ENCODE results near the gene CD200R1L. TPM values are rescaled to one million over a fixed set of nuclear protein-coding genes. Genes with fewer than 3 reads are reported as not detected.
A peak's percentile ranks its signal among the peaks of the same experiment; 100 is the strongest.

The CD200R1L gene
- total and polyA plus RNA-seq, 2 of the 4 experiments (the other 2 are of a cell fraction) = not detected

GRCh38 chr3:112777811-112778210 lies 68.9 kb downstream of the CD200R1L start:
- H4K91ac ChIP-seq (ENCODE audit: insufficient read depth, low read depth, low read length) = peak overlapping the region; percentile 84
- H3K14ac ChIP-seq (replicated peaks; ENCODE audit: low read depth, low read length) = peak overlapping the region; percentile 90
- no peaks in the 10 kb centered on the region for H4K20me1 ChIP-seq (ENCODE audit: insufficient read depth, low read length)
- CTCF ChIA-PET = interaction anchor here (0.6 kb wide), 1 partner anchor 1189 kb away, joined by 12 read pairs; no protein-coding TSS in a partner anchor
- no peak overlapping the region for H3K4me2 ChIP-seq (ENCODE audit: low read depth, low read length)
- H3K9me3 ChIP-seq (ENCODE audit: control insufficient read depth, insufficient read depth, low read length) = no peaks in the 10 kb centered on the region
- in situ Hi-C loops (cut with MboI; ENCODE audit: low sequenced_read_pairs) = no loop called here
- TF ChIP-seq MAFK (IDR thresholded peaks at IDR 0.05; ENCODE audit: low read depth, low read length) = no peak
- TF ChIP-seq SMC3 (IDR thresholded peaks at IDR 0.05; ENCODE audit: low read depth, low read length) = no peak
- TF ChIP-seq CTCF (conservative IDR thresholded peaks at IDR 0.05; ENCODE audit: low read depth, low read length) = no peak
- TF ChIP-seq POLR2A (IDR thresholded peaks at IDR 0.05; ENCODE audit: low read depth, low read length) = no peak
- TF ChIP-seq RCOR1 (IDR thresholded peaks at IDR 0.05; ENCODE audit: insufficient replicate concordance, low read length) = no peak
- no peak for TF ChIP-seq FOS (IDR thresholded peaks at IDR 0.05; ENCODE audit: low read depth, low read length)
- TF ChIP-seq MAZ (IDR thresholded peaks at IDR 0.05; ENCODE audit: borderline replicate concordance, low read depth, low read length) = no peak
- no peak for TF ChIP-seq MXI1 (IDR thresholded peaks at IDR 0.05; ENCODE audit: borderline replicate concordance, low read depth, low read length)
- TF ChIP-seq BHLHE40 (IDR thresholded peaks at IDR 0.05; ENCODE audit: low read depth, low read length) = no peak
- no peak for TF ChIP-seq USF2 (IDR thresholded peaks at IDR 0.05; ENCODE audit: low read depth, low read length)
- no peak for TF ChIP-seq NFE2L2 (IDR thresholded peaks at IDR 0.05; ENCODE audit: low read depth, low read length)
- TF ChIP-seq CHD1 (IDR thresholded peaks at IDR 0.05; ENCODE audit: low read depth, low read length) = no peak
- no peak for TF ChIP-seq CEBPB (IDR thresholded peaks at IDR 0.05; ENCODE audit: low read depth, low read length)
- TF ChIP-seq RFX5 (IDR thresholded peaks at IDR 0.05; ENCODE audit: low read depth, low read length) = no peak
- no peak for TF ChIP-seq RAD21 (IDR thresholded peaks at IDR 0.05; ENCODE audit: low read length)
- TF ChIP-seq ELK1 (IDR thresholded peaks at IDR 0.05; ENCODE audit: borderline replicate concordance, low read depth, low read length) = no peak
- H2AK9ac ChIP-seq (replicated peaks; ENCODE audit: low read depth, low read length, poor library complexity) = peak overlapping the region; percentile 80
- peak overlapping the region; percentile 94 for H2BK120ac ChIP-seq (ENCODE audit: low read depth, low read length)
- intact Hi-C loops (cut with micrococcal nuclease) = no loop called here
- peak overlapping the region; percentile 71 for H3K23ac ChIP-seq (ENCODE audit: low read depth, low read length)
- peak overlapping the region; percentile 98 for H2BK5ac ChIP-seq (ENCODE audit: low read depth, low read length, poor library complexity, severe bottlenecking)
- peak overlapping the region; percentile 54 for H2AFZ ChIP-seq (replicated peaks; ENCODE audit: low read length, poor library complexity)
- no peaks in the 10 kb centered on the region for H3K36me3 ChIP-seq (ENCODE audit: control insufficient read depth, insufficient read depth, low read length)
- dilution Hi-C loops (cut with HindIII; ENCODE audit: low sequenced_read_pairs, unreplicated experiment) = no loop called here
- ATAC-seq (ENCODE audit: low read depth) (no peak), DNase-seq (no peak)
- H3K27ac ChIP-seq (ENCODE audit: insufficient read depth, low read length) = peak overlapping the region; percentile 98
- H3K79me1 ChIP-seq (ENCODE audit: low read depth in 1 of 2, low read length in 2 of 2) = no peaks in the 10 kb centered on the region
- peak overlapping the region; percentile 100 for H3K18ac ChIP-seq (ENCODE audit: low read depth, low read length)
- BruUV-seq (replicated peaks) = no TSS peak
- POLR2A ChIA-PET (ENCODE audit: unreplicated experiment) = no interaction called here
- H3K27me3 ChIP-seq (ENCODE audit: control insufficient read depth, insufficient read depth, low read length) = no peaks in the 10 kb centered on the region
- H3K4ac ChIP-seq (ENCODE audit: low read depth, low read length) = peak overlapping the region; percentile 86
- peak overlapping the region; percentile 21; the same call in 1 of the 2 replicates for H3K56ac ChIP-seq (ENCODE audit: extremely low read depth, insufficient read depth, low read length)
- H4K5ac ChIP-seq (ENCODE audit: low read depth, low read length) = peak overlapping the region; percentile 98
- H4K8ac ChIP-seq (ENCODE audit: low read depth in 2 of 2, low read length in 2 of 2) = peak overlapping the region; percentile 72 to 89
- H2AK5ac ChIP-seq (ENCODE audit: low read depth, low read length) = peak overlapping the region; percentile 90
- peak overlapping the region; percentile 38; the same call in 1 of the 2 replicates for H3K9ac ChIP-seq (ENCODE audit: low read depth, low read length)
- peaks cover 41% of the 10 kb centered on the region for H3K4me1 ChIP-seq (ENCODE audit: control insufficient read depth, insufficient read depth, low read length)
- peak overlapping the region; percentile 97 for H2BK15ac ChIP-seq (ENCODE audit: low read depth, low read length)
- H3K4me3 ChIP-seq (ENCODE audit: insufficient read depth, low read depth, low read length) = no peak overlapping the region
- H3K9me1 ChIP-seq (ENCODE audit: insufficient read depth, low read length) = peaks cover 21% of the 10 kb centered on the region
- H2BK20ac ChIP-seq (ENCODE audit: low read depth, low read length) = peak overlapping the region; percentile 94
